ENCODE measurements around the gene NGRN. TPM values are rescaled to one million over a fixed set of nuclear protein-coding genes. Genes with fewer than 3 reads are reported as not detected.
A peak's percentile ranks its signal among the peaks of the same experiment; 100 is the strongest.

Gene NGRN, protein sequence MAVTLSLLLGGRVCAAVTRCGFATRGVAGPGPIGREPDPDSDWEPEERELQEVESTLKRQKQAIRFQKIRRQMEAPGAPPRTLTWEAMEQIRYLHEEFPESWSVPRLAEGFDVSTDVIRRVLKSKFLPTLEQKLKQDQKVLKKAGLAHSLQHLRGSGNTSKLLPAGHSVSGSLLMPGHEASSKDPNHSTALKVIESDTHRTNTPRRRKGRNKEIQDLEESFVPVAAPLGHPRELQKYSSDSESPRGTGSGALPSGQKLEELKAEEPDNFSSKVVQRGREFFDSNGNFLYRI
- total RNA-seq (ENCODE audit: low replicate concordance) = 79.2 and 103 TPM in 2 replicates
- long read RNA-seq, full-length matches to known transcripts = 359 of 361 reads
- long read RNA-seq, partial matches to known transcripts = 0 of 361 reads
- long read RNA-seq, other reads (novel, unspliced or antisense) = 2 of 361 reads

DNA sequence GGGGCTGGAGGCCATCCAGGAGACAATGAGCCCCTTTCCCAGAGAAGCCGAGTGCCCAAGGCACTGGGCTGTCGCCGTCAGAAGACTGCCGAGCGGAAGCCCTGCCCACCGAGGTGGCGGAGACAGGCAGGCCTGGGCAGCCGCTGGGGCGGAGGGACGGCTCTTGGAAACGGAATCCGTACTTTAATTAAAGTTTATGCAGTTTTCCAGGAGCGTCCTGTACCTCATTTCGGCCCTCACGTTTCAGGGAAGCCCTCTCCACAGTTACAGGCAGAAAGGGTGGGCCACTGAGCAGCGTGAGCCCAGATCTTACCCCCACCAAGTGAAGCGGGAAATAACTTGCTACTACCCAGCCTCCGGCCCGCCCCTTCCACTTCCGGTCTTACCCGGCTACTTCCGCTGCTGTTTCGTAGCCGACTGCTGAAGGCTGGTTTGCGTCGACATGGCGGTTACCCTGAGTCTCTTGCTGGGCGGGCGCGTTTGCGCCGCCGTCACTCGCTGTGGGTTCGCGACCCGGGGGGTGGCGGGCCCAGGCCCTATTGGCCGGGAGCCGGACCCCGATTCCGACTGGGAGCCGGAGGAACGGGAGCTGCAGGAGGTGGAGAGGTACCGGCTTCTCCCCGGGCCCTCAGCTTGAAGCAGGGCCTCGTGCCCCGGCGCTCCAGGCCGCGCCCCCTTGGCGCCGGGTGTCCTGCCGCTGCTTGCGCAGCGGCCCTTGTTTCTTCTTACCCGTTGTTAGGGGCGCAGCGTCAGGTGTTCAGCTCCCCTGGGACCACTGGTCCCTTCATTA is at the start of gene NGRN:
NGRN (plus strand) TSS at position 402 of the 790 bp plus-strand sequence; CDS start at position 443, 41 bp downstream.
- Mint-ChIP-seq H3K36me3 (peaks cover 17% of the 10 kb centered on the region), H3K9me3 (no peaks in the 10 kb centered on the region), H3K27ac (peak within 1 kb of the TSS; percentile 97), H3K27me3 (no peaks in the 10 kb centered on the region), H3K4me3 (peak within 1 kb of the TSS; percentile 98), H3K4me1 (ENCODE audit: unreplicated experiment) (peaks cover 26% of the 10 kb centered on the region)
- DNase-seq (ENCODE audit: extremely low spot score, unreplicated experiment) = peak; percentile 89
- TF ChIP-seq, protein P1, sequence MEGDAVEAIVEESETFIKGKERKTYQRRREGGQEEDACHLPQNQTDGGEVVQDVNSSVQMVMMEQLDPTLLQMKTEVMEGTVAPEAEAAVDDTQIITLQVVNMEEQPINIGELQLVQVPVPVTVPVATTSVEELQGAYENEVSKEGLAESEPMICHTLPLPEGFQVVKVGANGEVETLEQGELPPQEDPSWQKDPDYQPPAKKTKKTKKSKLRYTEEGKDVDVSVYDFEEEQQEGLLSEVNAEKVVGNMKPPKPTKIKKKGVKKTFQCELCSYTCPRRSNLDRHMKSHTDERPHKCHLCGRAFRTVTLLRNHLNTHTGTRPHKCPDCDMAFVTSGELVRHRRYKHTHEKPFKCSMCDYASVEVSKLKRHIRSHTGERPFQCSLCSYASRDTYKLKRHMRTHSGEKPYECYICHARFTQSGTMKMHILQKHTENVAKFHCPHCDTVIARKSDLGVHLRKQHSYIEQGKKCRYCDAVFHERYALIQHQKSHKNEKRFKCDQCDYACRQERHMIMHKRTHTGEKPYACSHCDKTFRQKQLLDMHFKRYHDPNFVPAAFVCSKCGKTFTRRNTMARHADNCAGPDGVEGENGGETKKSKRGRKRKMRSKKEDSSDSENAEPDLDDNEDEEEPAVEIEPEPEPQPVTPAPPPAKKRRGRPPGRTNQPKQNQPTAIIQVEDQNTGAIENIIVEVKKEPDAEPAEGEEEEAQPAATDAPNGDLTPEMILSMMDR (conservative IDR thresholded peaks at IDR 0.05) = no peak

DNA sequence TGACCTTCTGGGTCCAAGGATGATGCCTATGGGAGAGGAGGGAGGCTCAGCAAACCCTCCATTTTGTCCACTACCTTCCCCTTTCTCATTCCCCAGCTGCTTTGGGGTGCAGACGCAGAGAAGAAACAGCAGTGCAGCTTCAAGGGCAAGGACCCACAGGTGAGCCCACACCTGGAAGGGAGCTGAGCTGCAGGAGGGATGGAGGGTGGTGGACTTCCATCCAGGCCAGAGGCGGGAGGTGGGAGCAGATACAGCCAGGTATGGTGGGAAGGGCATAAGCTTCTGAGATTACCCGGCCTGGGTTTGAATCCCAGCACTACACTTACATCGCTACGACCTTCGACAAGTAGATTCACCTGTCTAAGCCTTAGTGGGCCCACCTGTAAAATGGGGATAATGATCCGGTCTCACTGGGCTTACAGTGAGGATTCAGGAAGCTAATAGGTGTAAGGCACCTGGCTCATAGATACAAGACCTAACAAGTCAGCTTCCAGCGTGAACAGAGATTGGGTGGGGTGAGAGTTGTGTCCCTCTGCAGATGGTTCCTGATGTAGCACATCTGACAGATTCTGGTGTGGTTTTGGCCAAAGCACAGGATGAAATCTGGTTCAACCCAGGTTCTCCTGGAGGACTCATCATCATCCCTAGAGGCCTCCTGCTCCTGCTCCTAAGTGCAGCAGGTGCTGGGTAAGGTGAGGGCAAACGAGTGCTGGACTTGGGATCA is 47.6 kb upstream of the NGRN start:
- TF ChIP-seq, protein P1 (conservative IDR thresholded peaks at IDR 0.05) = no peak
- no peaks in the 10 kb centered on the region for H3K27me3 Mint-ChIP-seq
- H3K9me3 Mint-ChIP-seq = no peaks in the 10 kb centered on the region
- H3K36me3 Mint-ChIP-seq = peaks cover 3% of the 10 kb centered on the region
- no peak for DNase-seq (ENCODE audit: extremely low spot score, unreplicated experiment)
- no peak overlapping the region for H3K4me3 Mint-ChIP-seq
- no peak overlapping the region for H3K27ac Mint-ChIP-seq
- peaks cover 11% of the 10 kb centered on the region for H3K4me1 Mint-ChIP-seq (ENCODE audit: unreplicated experiment)

DNA sequence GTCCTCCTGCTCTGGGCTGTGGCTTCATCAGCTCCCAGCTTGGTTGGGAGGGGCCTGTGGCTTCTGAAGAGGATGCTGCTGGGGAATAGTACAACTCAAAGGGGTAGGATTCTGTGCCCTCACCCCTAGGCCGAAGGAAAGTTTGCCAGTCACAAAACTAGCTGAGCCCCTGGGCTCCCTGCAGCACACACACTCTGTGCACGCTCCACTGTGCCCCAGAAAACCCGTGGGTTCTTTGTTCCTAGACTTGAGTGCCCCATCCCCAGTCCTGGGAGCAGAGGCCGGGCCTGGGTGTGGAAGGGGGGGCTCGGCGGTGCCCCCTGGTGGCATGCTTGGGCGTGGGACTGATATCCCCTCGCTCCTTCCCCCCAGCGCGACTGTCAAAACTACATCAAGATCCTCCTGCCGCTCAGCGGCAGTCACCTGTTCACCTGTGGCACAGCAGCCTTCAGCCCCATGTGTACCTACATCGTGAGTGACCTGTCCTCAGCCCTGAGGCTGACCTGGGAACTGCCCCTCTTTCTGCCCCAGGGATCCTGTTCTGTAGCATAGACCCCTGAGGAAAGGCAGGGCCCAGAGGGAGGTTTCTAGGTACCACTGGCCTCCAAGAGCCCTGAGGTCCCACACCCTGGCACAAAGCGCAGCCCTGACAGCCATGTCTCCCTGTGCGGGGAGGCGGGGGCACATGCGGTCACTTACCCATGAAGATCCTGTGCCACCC is 45.9 kb upstream of the NGRN start:
- TF ChIP-seq, protein P1 (conservative IDR thresholded peaks at IDR 0.05) = peak; percentile 80
- no peak for DNase-seq (ENCODE audit: extremely low spot score, unreplicated experiment)
- H3K27ac Mint-ChIP-seq = no peak overlapping the region
- H3K27me3 Mint-ChIP-seq = no peaks in the 10 kb centered on the region
- H3K9me3 Mint-ChIP-seq = no peaks in the 10 kb centered on the region
- peaks cover 3% of the 10 kb centered on the region for H3K36me3 Mint-ChIP-seq
- no peak overlapping the region for H3K4me3 Mint-ChIP-seq
- peaks cover 11% of the 10 kb centered on the region for H3K4me1 Mint-ChIP-seq (ENCODE audit: unreplicated experiment)

DNA sequence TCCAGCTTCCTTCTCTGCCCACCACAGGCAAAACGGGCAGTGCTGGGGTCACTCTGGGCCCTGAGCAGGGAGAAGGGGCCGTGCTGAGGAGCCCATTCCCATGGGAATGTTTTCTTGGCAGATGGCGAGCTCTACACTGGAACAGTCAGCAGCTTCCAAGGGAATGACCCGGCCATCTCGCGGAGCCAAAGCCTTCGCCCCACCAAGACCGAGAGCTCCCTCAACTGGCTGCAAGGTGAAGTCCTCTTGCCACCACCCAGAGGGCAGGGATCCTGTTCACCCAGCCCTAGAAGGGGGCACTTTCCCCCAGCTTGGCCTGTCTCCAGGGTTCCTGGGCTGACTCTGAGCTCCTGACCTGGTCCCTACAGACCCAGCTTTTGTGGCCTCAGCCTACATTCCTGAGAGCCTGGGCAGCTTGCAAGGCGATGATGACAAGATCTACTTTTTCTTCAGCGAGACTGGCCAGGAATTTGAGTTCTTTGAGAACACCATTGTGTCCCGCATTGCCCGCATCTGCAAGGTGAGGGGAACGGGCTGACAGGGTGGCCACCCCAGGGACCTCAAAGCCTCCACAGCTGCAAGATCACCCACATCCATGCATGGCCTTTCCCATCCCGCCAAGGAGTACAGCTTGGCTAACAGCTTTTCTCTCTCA is 44.1 kb upstream of the NGRN start:
- Mint-ChIP-seq H3K4me3 (no peak overlapping the region), H3K36me3 (peaks cover 4% of the 10 kb centered on the region), H3K9me3 (no peaks in the 10 kb centered on the region), H3K27me3 (no peaks in the 10 kb centered on the region), H3K4me1 (ENCODE audit: unreplicated experiment) (peaks cover 8% of the 10 kb centered on the region), H3K27ac (no peak overlapping the region)
- TF ChIP-seq, protein P1 (conservative IDR thresholded peaks at IDR 0.05) = peak; percentile 65
- no peak for DNase-seq (ENCODE audit: extremely low spot score, unreplicated experiment)

Data from type B pancreatic cell (in vitro differentiated cells).